HG03342 (cell line): Measurements from ENCODE around the gene SLC27A1.

Experiments
- ATAC-seq: cut with Tn5 transposase; IDR thresholded peaks from one replicate; pipeline ENCODE4 v1.9.1; 2021; ENCODE audit warnings: mild to moderate bottlenecking, moderate library complexity; ENCODE audit not compliant: unreplicated experiment

Gene SLC27A1

GRCh38 chr19:17470068-17470841 lies at the start of gene SLC27A1:
TSS of gene SLC27A1 (plus strand) at chr19:17470524. CDS start at chr19:17470541, 17 bp downstream.
- ATAC-seq: peak; percentile 68

GRCh38 chr19:17421942-17422341 lies 48.4 kb upstream of the SLC27A1 start:
- no peak for ATAC-seq

- no peak for ATAC-seq
Measured at GRCh38 chr19:17423429-17424208, 46.7 kb upstream of the SLC27A1 start.

- ATAC-seq: no peak
Measured at GRCh38 chr19:17424743-17425365, 45.5 kb upstream of the SLC27A1 start.

- no peak for ATAC-seq
Measured at GRCh38 chr19:17429641-17430113, 40.6 kb upstream of the SLC27A1 start.

DNA sequence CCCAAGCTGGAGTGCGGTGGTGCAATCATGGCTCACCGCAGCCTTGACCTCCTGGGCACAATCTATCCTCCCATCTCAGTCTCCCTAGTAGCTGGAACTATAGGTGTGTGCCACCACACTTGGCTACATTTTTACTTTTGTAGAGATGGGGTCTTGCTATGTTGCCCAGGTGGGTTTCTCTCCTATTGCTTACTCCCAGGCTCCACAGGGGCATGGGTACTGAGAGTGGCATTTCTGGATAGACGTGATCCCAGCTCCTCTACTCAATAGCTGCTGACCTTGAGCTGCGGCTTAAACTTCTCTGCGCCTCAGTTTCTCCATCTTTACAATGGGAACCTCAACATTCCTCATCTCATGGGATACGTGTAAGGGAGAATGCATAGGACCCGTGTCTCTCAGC lies 38.9 kb upstream of the SLC27A1 start:
- ATAC-seq: no peak

GRCh38 chr19:17435218-17435617 lies 35.1 kb upstream of the SLC27A1 start:
- no peak for ATAC-seq

DNA sequence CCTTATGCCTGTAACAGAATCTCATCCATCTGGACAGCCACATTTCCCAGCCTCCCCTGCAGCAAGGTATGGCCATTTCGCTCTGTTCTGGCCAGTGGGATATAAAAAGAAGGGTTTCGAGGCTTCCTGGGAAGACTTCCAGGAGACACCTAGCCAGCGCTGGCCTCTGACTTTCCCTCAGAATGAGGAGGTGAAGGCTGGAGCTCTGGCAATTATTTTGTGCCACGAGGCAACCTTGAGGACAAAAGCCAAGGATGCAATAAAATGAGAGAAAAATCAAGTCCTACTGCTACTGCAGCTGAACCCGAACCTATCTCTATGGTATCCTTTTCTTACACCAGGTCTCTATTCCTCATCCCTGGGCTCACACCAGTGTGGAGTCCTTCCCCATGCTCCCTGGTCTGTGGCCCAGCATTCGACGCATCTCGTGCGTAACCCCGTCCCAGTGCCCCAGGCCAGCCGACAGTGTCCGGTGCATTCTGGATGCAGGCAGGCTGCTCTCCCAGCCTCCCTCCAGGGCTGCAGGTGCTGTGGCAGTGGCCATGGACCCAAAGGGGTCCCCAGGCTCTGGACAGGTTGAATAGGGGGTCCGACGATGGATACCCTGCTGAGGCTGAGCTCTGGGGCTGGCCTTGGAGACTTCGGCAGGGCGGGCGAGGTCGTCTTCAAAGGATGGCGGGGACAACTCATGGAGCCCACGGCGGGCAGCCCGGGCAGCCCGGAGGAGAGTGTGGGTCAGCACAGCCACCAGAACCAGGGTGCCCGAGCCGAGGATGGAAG lies 34.0 kb upstream of the SLC27A1 start:
- ATAC-seq: no peak

- no peak for ATAC-seq
Measured at GRCh38 chr19:17436874-17437267, 33.5 kb upstream of the SLC27A1 start.

GRCh38 chr19:17441241-17442021 lies 28.9 kb upstream of the SLC27A1 start:
- no peak for ATAC-seq

- no peak for ATAC-seq
Measured at GRCh38 chr19:17445526-17446165, 24.7 kb upstream of the SLC27A1 start.

DNA sequence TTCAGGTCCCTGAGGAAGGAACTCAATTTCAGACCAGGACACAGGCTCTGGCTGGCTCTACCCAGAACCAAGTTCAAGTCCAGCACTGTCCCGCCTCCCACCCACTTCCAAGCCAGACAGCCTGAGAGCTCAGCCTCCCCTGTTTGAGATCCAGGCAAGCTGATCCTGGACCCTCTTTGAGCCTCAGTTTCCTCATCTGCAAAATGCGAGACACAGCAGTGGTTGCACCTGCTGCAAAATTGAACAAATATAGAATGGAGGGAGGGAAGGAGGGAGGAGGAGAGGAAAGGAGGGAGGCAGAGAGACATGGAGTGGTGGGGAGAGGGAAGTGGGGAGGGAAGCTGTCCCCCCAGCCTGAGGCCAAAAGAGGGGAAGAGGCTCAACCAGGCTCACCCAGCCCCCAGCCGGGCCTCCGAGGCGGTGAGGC lies 22.6 kb upstream of the SLC27A1 start:
- ATAC-seq: no peak

GRCh38 chr19:17448131-17448967 lies 22.0 kb upstream of the SLC27A1 start, which contains the start of gene TMEM221:
TSS of gene TMEM221 (minus strand) at chr19:17448668. CDS start at chr19:17448462, 206 bp downstream.
- ATAC-seq: no peak

DNA sequence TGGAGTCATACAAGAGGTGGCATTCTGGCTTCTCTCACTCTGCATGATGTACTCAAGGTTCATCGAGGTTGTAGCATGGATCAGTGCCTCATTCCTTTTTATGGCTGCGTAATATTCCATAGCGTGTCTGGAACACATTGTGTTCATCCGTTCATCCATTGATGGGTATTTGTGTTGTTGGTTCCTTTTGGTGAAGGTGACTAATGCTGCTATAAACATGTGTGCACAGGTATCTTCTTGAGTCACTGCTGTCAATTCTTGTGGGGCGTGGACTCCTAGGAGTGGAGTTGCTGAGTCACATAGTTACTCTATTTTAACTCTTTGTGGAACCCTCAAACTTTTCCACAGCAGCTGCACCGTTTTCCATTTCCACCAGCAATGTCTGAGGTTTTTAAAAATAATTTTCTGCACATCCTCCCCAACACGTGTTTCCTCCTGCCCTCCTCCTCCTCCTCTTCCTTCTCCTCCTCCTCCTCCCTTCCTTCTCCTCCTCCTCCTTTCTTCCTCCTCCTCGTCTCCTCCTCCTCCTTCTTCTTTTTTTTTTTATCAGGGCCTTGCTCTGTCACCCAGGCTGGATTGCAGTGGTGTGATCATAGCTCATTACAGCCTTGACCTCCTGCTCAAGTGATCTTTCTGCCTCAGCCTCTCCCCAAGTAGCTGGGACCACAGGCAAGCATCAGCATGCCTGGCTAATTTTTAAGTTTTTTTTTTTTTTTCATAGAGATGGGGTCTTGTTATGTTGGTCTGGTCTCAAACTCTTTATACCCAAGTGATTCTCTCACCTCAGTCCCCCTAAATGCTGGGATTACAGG lies 19.9 kb upstream of the SLC27A1 start:
- no peak for ATAC-seq

- ATAC-seq: no peak
Measured at GRCh38 chr19:17451820-17452219, 18.5 kb upstream of the SLC27A1 start.

GRCh38 chr19:17454576-17455071 lies 15.7 kb upstream of the SLC27A1 start:
- ATAC-seq: no peak

DNA sequence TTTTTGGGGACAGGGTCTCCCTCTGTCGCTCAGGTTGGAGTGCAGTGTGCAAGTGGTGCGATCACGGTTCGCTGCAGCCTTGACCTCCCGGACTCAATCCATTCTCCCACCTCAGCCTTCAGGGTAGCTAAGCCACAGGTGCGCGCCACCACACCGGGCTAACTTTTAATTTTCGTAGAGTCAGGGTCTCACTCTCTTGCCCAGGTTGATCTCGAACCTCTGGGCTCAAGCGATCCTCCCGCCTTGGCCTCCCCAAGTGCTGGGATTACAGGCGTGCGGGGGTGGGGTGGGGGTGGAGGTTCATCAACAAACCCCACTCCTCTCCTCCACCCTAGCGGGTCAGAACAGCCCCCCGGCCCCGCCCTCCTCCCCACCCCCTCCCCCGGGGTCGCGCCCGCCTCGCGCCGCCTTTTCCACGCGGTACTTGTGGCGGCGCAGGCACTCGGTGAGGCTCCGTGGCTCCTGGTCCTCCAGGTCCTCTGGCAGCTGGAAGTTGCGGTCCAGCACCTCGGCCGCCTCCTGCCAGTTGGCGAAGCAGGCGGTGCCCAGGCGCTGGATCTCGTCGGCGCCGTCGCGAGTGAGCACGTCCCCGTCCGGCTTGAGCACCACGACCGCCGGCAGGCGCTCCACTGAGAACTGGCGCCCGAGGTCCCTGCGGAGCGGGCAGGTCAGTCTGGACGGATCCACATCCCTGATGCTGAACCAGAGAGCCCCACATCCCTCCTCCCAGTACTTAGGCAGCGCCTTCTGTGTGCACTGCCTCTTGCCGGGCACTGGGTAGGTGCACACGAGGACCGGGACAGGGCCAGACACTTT lies 14.8 kb upstream of the SLC27A1 start:
- ATAC-seq: no peak
